HCT116 (cell line): ENCODE measurements around the gene NPLOC4. TPM values are rescaled to one million over a fixed set of nuclear protein-coding genes. Genes with fewer than 3 reads are reported as not detected.

Experiments
- ATAC-seq: fragments of 200-7000 bp; cut with Tn5 transposase; 2 replicates; pipeline ENCODE4 v1.9.1; 2020; ENCODE audit warnings: mild to moderate bottlenecking, moderate library complexity
- BruUV-seq: library from RNA; stranded (reverse); fragments of 400-500 nt; replicated peaks from 2 replicates; lab custom pipeline; 2021; lab: Mats Ljungman, UMichigan
- CTCF ChIA-PET: fragments of 300-600 bp; sonication (Branson Sonifier 250); formaldehyde crosslinking; loops from one replicate; lab custom pipeline; 2021; ENCODE audit warnings: antibody characterized with exemption; lab: Charles Lee
- POLR2A ChIA-PET: fragments of 300-600, 350-600 bp; sonication (Branson Sonifier 250); formaldehyde crosslinking; loops from one replicate; lab custom pipeline; 2021; ENCODE audit warnings: antibody characterized with exemption; lab: Charles Lee
- RAD21 ChIA-PET, 2 experiments: fragments of 300-600 bp; sonication (Branson Sonifier 250); formaldehyde crosslinking; loops; one replicate each; lab custom pipeline; 2023; ENCODE audit warnings: low total read pairs in 2 of 2; ENCODE audit not compliant: uncharacterized antibody in 2 of 2, unreplicated experiment in 2 of 2, low non-redundant PET in 1 of 2; lab: Charles Lee
- DNase-seq: peaks from one replicate; pipeline ENCODE4 v3.0.0-alpha.2; 2010; ENCODE audit warnings: low read depth, low spot score
- H2AFZ ChIP-seq: fragments of 200-600 bp; shearing (Covaris generic), sonication (generic); 2 replicates; pipeline ENCODE4 v1.6.1; 2017; ENCODE audit warnings: low read depth, mixed run types, mixed read lengths, antibody characterized with exemption, low read length; ENCODE audit not compliant: poor library complexity, severe bottlenecking
- H3K27ac ChIP-seq: 2 replicates; pipeline ENCODE4 v1.5.1; 2012; ENCODE audit warnings: low read depth, low read length
- H3K27me3 ChIP-seq: fragments of 200-600 bp; sonication (generic); 2 replicates; pipeline ENCODE4 v1.6.1; 2016; ENCODE audit warnings: mixed run types, low read length, mixed read lengths; ENCODE audit not compliant: insufficient read depth
- H3K36me3 ChIP-seq, 2 experiments: fragments of 200-500 bp in 1 of 2; fragments of 200-600 bp in 1 of 2; sonication (Bioruptor generic) in 1 of 2; sonication (generic) in 1 of 2; 2 replicates each; pipeline versions ENCODE4 v1.5.1 to v1.6.1; 2014 to 2016; ENCODE audit warnings: low read length in 2 of 2, inconsistent platforms in 1 of 2, mixed read lengths in 1 of 2, mixed run types in 1 of 2; ENCODE audit not compliant: insufficient read depth in 2 of 2, control insufficient read depth in 1 of 2
- H3K4me1 ChIP-seq, 2 experiments: fragments of 200-600 bp in 1 of 2; sonication (generic) in 1 of 2; 2 replicates each; pipeline versions ENCODE4 v1.5.1 to v1.6.1; 2012 to 2017; ENCODE audit warnings: low read length in 2 of 2, inconsistent platforms in 1 of 2, mild to moderate bottlenecking in 1 of 2, mixed read lengths in 1 of 2, mixed run types in 1 of 2, moderate library complexity in 1 of 2; ENCODE audit not compliant: insufficient read depth in 2 of 2, control insufficient read depth in 1 of 2
- H3K4me2 ChIP-seq: fragments of 200-600 bp; sonication (generic); 2 replicates; pipeline ENCODE4 v1.6.1; 2017; ENCODE audit warnings: mixed run types, low read length, mixed read lengths
- H3K4me3 ChIP-seq, 2 experiments: fragments of 200-600 bp in 1 of 2; sonication (generic) in 1 of 2; replicated peaks in 1 of 2; 2 replicates each; pipeline ENCODE4 v1.5.1; 2011 to 2016; ENCODE audit warnings: low read length in 2 of 2, control low read depth in 1 of 2, low read depth in 1 of 2, mild to moderate bottlenecking in 1 of 2, mixed read lengths in 1 of 2, mixed run types in 1 of 2
- H3K79me2 ChIP-seq: fragments of 200-600 bp; sonication (generic); 2 replicates; pipeline ENCODE4 v1.6.1; 2017; ENCODE audit warnings: mild to moderate bottlenecking, mixed run types, low read length, moderate library complexity, mixed read lengths; ENCODE audit not compliant: insufficient read depth
- H3K9ac ChIP-seq: fragments of 200-600 bp; sonication (generic); 2 replicates; pipeline ENCODE4 v1.6.1; 2016; ENCODE audit warnings: low read length, mixed read lengths
- H3K9me2 ChIP-seq: fragments of 200-600 bp; sonication (generic), shearing (Covaris generic); 2 replicates; pipeline ENCODE4 v1.6.1; 2017; ENCODE audit warnings: mixed run types, mild to moderate bottlenecking, moderate library complexity; ENCODE audit not compliant: insufficient read depth
- H3K9me3 ChIP-seq, 2 experiments: fragments of 200-500 bp in 1 of 2; fragments of 200-600 bp in 1 of 2; sonication (Bioruptor generic) in 1 of 2; sonication (generic) in 1 of 2; 2 replicates each; pipeline ENCODE4 v1.6.1; 2014 to 2017; ENCODE audit warnings: low read length in 2 of 2, mixed read lengths in 2 of 2, inconsistent platforms in 1 of 2, low read depth in 1 of 2, mild to moderate bottlenecking in 1 of 2, mixed run types in 1 of 2, moderate library complexity in 1 of 2; ENCODE audit not compliant: control insufficient read depth in 1 of 2, insufficient read depth in 1 of 2
- H4K20me1 ChIP-seq: fragments of 200-600 bp; sonication (generic), shearing (Covaris generic); 2 replicates; pipeline ENCODE4 v1.6.1; 2017; ENCODE audit warnings: mixed run types, mild to moderate bottlenecking, moderate library complexity; ENCODE audit not compliant: insufficient read depth
- EGR1 ChIP-seq: IDR thresholded peaks from 2 replicates; pipeline ENCODE4 v1.6.1; 2012; ENCODE audit warnings: low read depth
- EZH2 ChIP-seq: fragments of 200-600 bp; sonication (generic); IDR thresholded peaks from 2 replicates; pipeline ENCODE4 v1.6.1; 2017; ENCODE audit warnings: antibody characterized with exemption, mixed run types
- EZH2phosphoT487 ChIP-seq: fragments of 200-600 bp; IDR thresholded peaks from 2 replicates; pipeline ENCODE4 v1.6.1; 2018; ENCODE audit warnings: antibody characterized with exemption, borderline replicate concordance
- POLR2A ChIP-seq: IDR thresholded peaks from 2 replicates; pipeline ENCODE4 v1.7.0; 2011; ENCODE audit warnings: borderline replicate concordance; ENCODE audit not compliant: insufficient read depth, insufficient read length; ENCODE audit errors: extremely low read depth
- POLR2AphosphoS5 ChIP-seq: IDR thresholded peaks from 2 replicates; pipeline ENCODE4 v1.6.1; 2011; ENCODE audit warnings: mild to moderate bottlenecking, low read depth, low read length, moderate library complexity
- RAD21 ChIP-seq: IDR thresholded peaks from 2 replicates; pipeline ENCODE4 v1.6.1; 2012; ENCODE audit warnings: low read depth, mild to moderate bottlenecking
- SP1 ChIP-seq: IDR thresholded peaks from 2 replicates; pipeline ENCODE4 v1.6.1; 2012; ENCODE audit warnings: low read depth
- SRF ChIP-seq: IDR thresholded peaks from 2 replicates; pipeline ENCODE4 v1.6.1; 2012; ENCODE audit warnings: low read depth
- ZFX ChIP-seq: fragments of 450-650 bp; IDR thresholded peaks from 2 replicates; pipeline ENCODE4 v1.6.1; 2017
- ZNF274 ChIP-seq: fragments of 200-500 bp; sonication (Bioruptor generic); IDR thresholded peaks from 2 replicates; pipeline ENCODE4 v1.6.1; 2014; ENCODE audit warnings: mild to moderate bottlenecking, low read depth, low read length, inconsistent platforms
- intact Hi-C: fragments of 100-400 bp; cut with micrococcal nuclease; formaldehyde crosslinking; loops from 2 replicates; pipeline ENCODE4 v1.10.0; 2022
- total RNA-seq: library from RNA; stranded (reverse); gene quantifications from one replicate; pipeline ENCODE4 v1.2.1, GENCODE V29; 2021; ENCODE audit not compliant: unreplicated experiment
- TF ChIP-seq, protein P1 (sequence below): IDR thresholded peaks from 2 replicates; pipeline ENCODE4 v1.6.1; 2012
- TF ChIP-seq, protein P2 (sequence below): IDR thresholded peaks from 2 replicates; pipeline ENCODE4 v1.6.1; 2011; ENCODE audit warnings: mild to moderate bottlenecking, low read length, moderate library complexity; ENCODE audit not compliant: insufficient replicate concordance; ENCODE audit errors: extremely low read depth
- TF ChIP-seq, protein P3 (sequence below), 3 experiments: fragments of 200-600 bp in 1 of 3; sonication (generic) in 1 of 3; IDR thresholded peaks in 2 of 3; conservative IDR thresholded peaks in 1 of 3; 2 replicates each; pipeline ENCODE4 v1.5.1; 2012 to 2017; ENCODE audit warnings: low read depth in 2 of 3, low read length in 2 of 3, antibody characterized with exemption in 1 of 3, borderline replicate concordance in 1 of 3, control low read depth in 1 of 3, mild to moderate bottlenecking in 1 of 3, mixed read lengths in 1 of 3, mixed run types in 1 of 3, moderate library complexity in 1 of 3; ENCODE audit not compliant: insufficient read depth in 1 of 3

Gene NPLOC4
- total RNA-seq, 1 experiment from 2014 or later: 137 TPM

DNA sequence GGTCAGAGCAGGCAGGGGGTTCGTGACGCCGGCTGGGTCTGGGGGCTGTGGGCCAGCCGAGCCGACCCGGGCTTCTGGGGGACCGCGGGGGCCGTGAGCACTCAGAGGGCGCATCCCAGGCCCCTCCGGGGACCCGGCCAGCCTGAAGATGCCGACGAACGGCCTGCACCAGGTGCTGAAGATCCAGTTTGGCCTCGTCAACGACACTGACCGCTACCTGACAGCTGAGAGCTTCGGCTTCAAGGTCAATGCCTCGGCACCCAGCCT is 108.6 kb downstream of the NPLOC4 start (continued):
- TF ChIP-seq, protein P1, sequence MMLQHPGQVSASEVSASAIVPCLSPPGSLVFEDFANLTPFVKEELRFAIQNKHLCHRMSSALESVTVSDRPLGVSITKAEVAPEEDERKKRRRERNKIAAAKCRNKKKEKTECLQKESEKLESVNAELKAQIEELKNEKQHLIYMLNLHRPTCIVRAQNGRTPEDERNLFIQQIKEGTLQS: no peak
- no peak for TF ChIP-seq SP1

DNA sequence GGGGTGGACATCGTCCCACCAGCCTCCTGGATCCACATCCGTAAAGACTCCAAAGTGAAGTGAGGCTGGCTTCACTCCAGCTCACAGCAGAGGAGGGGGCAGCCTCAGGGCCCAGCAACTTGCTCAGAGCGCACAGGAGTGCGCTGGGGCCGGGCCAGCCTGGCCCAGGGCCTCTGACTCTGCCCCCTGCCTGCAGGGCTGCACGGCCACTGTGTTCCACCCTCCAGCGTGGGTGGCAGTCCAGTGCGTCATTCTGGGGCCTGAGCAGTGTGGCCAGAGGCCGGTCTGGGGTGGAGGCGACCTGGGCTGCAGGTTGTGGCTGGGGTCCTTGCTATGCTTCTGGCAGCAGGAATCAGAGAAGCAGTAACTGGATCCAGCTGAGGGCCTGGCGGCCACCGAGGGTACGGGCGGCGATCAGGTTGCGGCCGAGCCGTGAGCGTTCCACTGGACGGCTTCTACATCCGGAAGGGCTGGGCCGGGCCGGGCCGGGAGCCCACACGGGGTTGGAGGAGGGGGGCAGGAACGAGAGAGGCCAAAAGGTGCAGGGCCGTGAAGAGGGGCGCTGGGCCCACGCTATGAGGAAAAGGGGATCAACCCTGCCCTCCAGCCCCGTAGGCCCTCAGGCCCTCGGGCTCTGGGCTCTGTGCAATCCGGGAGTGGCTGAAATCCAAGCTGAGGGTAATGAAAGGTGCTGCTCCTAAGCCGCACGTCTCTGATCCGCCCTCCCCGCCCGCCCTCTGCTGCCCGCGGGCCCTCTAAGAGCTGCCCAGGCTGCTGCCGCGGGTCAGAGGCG is 109.1 kb downstream of the NPLOC4 start, which contains the start of gene FSCN2:
TSS of gene FSCN2 (plus strand) at position 787 of the 793 bp plus-strand sequence. CDS start 155 bp downstream, outside the sequence.
- TSS peak; percentile 72 for BruUV-seq
- Histone ChIP-seq H3K4me2 (peak within 1 kb of the TSS; percentile 75), H3K9me3 (peaks cover 0 to 7% of the 10 kb centered on the region in 2 experiments; a peak in 1 of 4 replicates), H3K9me2 (no peaks in the 10 kb centered on the region), H3K27ac (peak within 1 kb of the TSS; percentile 72), H4K20me1 (no peaks in the 10 kb centered on the region), H3K79me2 (no peaks in the 10 kb centered on the region), H3K27me3 (no peaks in the 10 kb centered on the region), H3K4me3 (peak within 1 kb of the TSS; percentile 40 to 58), H2AFZ (no peak within 1 kb of the TSS), H3K4me1 (peaks cover 12 to 41% of the 10 kb centered on the region in 2 experiments), H3K36me3 (no peaks in the 10 kb centered on the region), H3K9ac (peak within 1 kb of the TSS; percentile 68)
- ATAC-seq: peak; percentile 83
- ChIA-PET CTCF (interaction anchor here (0.6 to 1.3 kb wide), 2 partner anchors 9 to 23 kb away, joined by 3 read pairs; no protein-coding TSS in a partner anchor), POLR2A (interaction anchor here (0.8 to 2.2 kb wide), 3 partner anchors 10 to 15 kb away, joined by 3 to 6 read pairs (median 3); partner anchors contain the start of gene ACTG1), RAD21 (interaction anchor here (0.7 to 1.6 kb wide), 2 partner anchors 9 to 43 kb away, joined by 4 to 5 read pairs; no protein-coding TSS in a partner anchor)
- intact Hi-C loops: no loop called here
- DNase-seq: no peak
- TF ChIP-seq POLR2A: no peak
- TF ChIP-seq EGR1: peak; percentile 99
- TF ChIP-seq ZFX: no peak
- no peak for TF ChIP-seq EZH2phosphoT487
- TF ChIP-seq ZNF274: no peak
- TF ChIP-seq, protein P2, sequence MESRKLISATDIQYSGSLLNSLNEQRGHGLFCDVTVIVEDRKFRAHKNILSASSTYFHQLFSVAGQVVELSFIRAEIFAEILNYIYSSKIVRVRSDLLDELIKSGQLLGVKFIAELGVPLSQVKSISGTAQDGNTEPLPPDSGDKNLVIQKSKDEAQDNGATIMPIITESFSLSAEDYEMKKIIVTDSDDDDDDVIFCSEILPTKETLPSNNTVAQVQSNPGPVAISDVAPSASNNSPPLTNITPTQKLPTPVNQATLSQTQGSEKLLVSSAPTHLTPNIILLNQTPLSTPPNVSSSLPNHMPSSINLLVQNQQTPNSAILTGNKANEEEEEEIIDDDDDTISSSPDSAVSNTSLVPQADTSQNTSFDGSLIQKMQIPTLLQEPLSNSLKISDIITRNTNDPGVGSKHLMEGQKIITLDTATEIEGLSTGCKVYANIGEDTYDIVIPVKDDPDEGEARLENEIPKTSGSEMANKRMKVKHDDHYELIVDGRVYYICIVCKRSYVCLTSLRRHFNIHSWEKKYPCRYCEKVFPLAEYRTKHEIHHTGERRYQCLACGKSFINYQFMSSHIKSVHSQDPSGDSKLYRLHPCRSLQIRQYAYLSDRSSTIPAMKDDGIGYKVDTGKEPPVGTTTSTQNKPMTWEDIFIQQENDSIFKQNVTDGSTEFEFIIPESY: no peak
- TF ChIP-seq, protein P3, sequence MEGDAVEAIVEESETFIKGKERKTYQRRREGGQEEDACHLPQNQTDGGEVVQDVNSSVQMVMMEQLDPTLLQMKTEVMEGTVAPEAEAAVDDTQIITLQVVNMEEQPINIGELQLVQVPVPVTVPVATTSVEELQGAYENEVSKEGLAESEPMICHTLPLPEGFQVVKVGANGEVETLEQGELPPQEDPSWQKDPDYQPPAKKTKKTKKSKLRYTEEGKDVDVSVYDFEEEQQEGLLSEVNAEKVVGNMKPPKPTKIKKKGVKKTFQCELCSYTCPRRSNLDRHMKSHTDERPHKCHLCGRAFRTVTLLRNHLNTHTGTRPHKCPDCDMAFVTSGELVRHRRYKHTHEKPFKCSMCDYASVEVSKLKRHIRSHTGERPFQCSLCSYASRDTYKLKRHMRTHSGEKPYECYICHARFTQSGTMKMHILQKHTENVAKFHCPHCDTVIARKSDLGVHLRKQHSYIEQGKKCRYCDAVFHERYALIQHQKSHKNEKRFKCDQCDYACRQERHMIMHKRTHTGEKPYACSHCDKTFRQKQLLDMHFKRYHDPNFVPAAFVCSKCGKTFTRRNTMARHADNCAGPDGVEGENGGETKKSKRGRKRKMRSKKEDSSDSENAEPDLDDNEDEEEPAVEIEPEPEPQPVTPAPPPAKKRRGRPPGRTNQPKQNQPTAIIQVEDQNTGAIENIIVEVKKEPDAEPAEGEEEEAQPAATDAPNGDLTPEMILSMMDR (IDR thresholded peaks at IDR 0.05 in 2 of 3, conservative IDR thresholded peaks at IDR 0.05 in 1 of 3; ENCODE audit: borderline replicate concordance in 1 of 3, insufficient read depth in 1 of 3, low read depth in 2 of 3, low read length in 2 of 3): peak in 2 of 3 experiments; percentile 39 to 60; a peak in 4 of 6 replicates
- TF ChIP-seq POLR2AphosphoS5: peak; percentile 87
- no peak for TF ChIP-seq RAD21
- no peak for TF ChIP-seq SRF
- TF ChIP-seq, protein P1: no peak
- no peak for TF ChIP-seq EZH2
